Measurements from ENCODE around the gene STX10. TPM values are rescaled to one million over a fixed set of nuclear protein-coding genes. Genes with fewer than 3 reads are reported as not detected.

The STX10 gene
- total and polyA plus RNA-seq, 9 of the 15 experiments (the other 6 are each of a cell fraction or from before 2014, with no cell fraction given): 0.51 to 66.3 (median 31.0) TPM

GRCh38 chr19:13095934-13096927, 53.9 kb downstream of the STX10 start (continued):
- TF ChIP-seq CEBPZ (IDR thresholded peaks at IDR 0.05; ENCODE audit: borderline replicate concordance, low read depth, low read length) (no peak), NKRF (IDR thresholded peaks at IDR 0.05; ENCODE audit: borderline replicate concordance) (no peak), ZNF449 (CRISPR knock-in tag; IDR thresholded peaks at IDR 0.05) (no peak), HMGN3 (IDR thresholded peaks at IDR 0.05; ENCODE audit: borderline replicate concordance, extremely low read depth, insufficient read length, low read depth, low read length) (peak; percentile 81), KHSRP (IDR thresholded peaks at IDR 0.05) (no peak), FOXM1 (IDR thresholded peaks at IDR 0.05; ENCODE audit: low read depth) (no peak), FOXM1 (CRISPR knock-in tag; IDR thresholded peaks at IDR 0.05; ENCODE audit: low read depth) (0 out of 2 replicates have a peak, but pooled peaks have one; percentile 27), ZNF518B (CRISPR knock-in tag; IDR thresholded peaks at IDR 0.05) (no peak), ZBTB33 (CRISPR knock-in tag; IDR thresholded peaks at IDR 0.05) (no peak)

Measured in K562 (cell line).